ENCODE measurements around the gene GAB1. TPM values are rescaled to one million over a fixed set of nuclear protein-coding genes. Genes with fewer than 3 reads are reported as not detected.

Gene GAB1
- total RNA-seq, 2 donors from 2014 or later: 48.9 to 81.2 TPM

- no peaks in the 10 kb centered on the region for H3K4me1 ChIP-seq
- no peaks in the 10 kb centered on the region for H3K36me3 ChIP-seq
- H3K27ac ChIP-seq: no peak overlapping the region
- no peak overlapping the region for H3K9ac ChIP-seq (ENCODE audit: low read depth in 2 of 2, low read length in 2 of 2)
- H3K27me3 ChIP-seq: no peaks in the 10 kb centered on the region
- intact Hi-C loops (cut with DNase I): no loop called here
- no peaks in the 10 kb centered on the region for H3K9me3 ChIP-seq
- no peak for DNase-seq
- TF ChIP-seq CTCF (IDR thresholded peaks at IDR 0.05): no peak
- H3K4me3 ChIP-seq: no peak overlapping the region
These were observed 169.4 kb downstream of the GAB1 start for GRCh38 chr4:143506031-143506430.

- H3K4me3 ChIP-seq: no peak overlapping the region
- H3K9ac ChIP-seq (ENCODE audit: low read depth in 2 of 2, low read length in 2 of 2): no peak overlapping the region
- no peaks in the 10 kb centered on the region for H3K9me3 ChIP-seq
- H3K36me3 ChIP-seq: no peaks in the 10 kb centered on the region
- DNase-seq: no peak
- TF ChIP-seq CTCF (IDR thresholded peaks at IDR 0.05): no peak
- no peaks in the 10 kb centered on the region for H3K27me3 ChIP-seq
- H3K4me1 ChIP-seq: no peaks in the 10 kb centered on the region
- intact Hi-C loops (cut with DNase I): no loop called here
- no peak overlapping the region for H3K27ac ChIP-seq
These were observed 175.2 kb downstream of the GAB1 start for GRCh38 chr4:143511906-143512305.

- Histone ChIP-seq H3K9me3 (no peaks in the 10 kb centered on the region), H3K27me3 (no peaks in the 10 kb centered on the region), H3K27ac (peak overlapping the region; percentile 98), H3K9ac (ENCODE audit: low read depth in 2 of 2, low read length in 2 of 2) (peak overlapping the region; percentile 74 to 99), H3K36me3 (no peaks in the 10 kb centered on the region), H3K4me1 (no peaks in the 10 kb centered on the region), H3K4me3 (peak overlapping the region; percentile 79)
- DNase-seq: no peak
- TF ChIP-seq CTCF (IDR thresholded peaks at IDR 0.05): no peak
- intact Hi-C loops (cut with DNase I): no loop called here
These were observed 176.3 kb downstream of the GAB1 start for GRCh38 chr4:143512978-143513313.

- intact Hi-C loops (cut with DNase I): no loop called here
- H3K9ac ChIP-seq (ENCODE audit: low read depth in 2 of 2, low read length in 2 of 2): peak within 1 kb of the TSS; percentile 97 to 99
- no peaks in the 10 kb centered on the region for H3K4me1 ChIP-seq
- DNase-seq: peak; percentile 97
- peak within 1 kb of the TSS; percentile 98 for H3K27ac ChIP-seq
- no peaks in the 10 kb centered on the region for H3K9me3 ChIP-seq
- no peaks in the 10 kb centered on the region for H3K36me3 ChIP-seq
- peak within 1 kb of the TSS; percentile 79 for H3K4me3 ChIP-seq
- no peak for TF ChIP-seq CTCF (IDR thresholded peaks at IDR 0.05)
- no peaks in the 10 kb centered on the region for H3K27me3 ChIP-seq
These were observed 176.9 kb downstream of the GAB1 start, which contains the start of gene SMARCA5 for GRCh38 chr4:143513314-143514168. SMARCA5 (plus strand) TSS chr4:143513702; CDS start chr4:143513925, 223 bp downstream.

GRCh38 chr4:143514169-143514495 lies 177.5 kb downstream of the GAB1 start:
- intact Hi-C loops (cut with DNase I): no loop called here
- no peaks in the 10 kb centered on the region for H3K27me3 ChIP-seq
- H3K9me3 ChIP-seq: no peaks in the 10 kb centered on the region
- no peak for DNase-seq
- TF ChIP-seq CTCF (IDR thresholded peaks at IDR 0.05): no peak
- peak overlapping the region; percentile 97 to 99 for H3K9ac ChIP-seq (ENCODE audit: low read depth in 2 of 2, low read length in 2 of 2)
- no peaks in the 10 kb centered on the region for H3K4me1 ChIP-seq
- peak overlapping the region; percentile 98 for H3K27ac ChIP-seq
- H3K36me3 ChIP-seq: no peaks in the 10 kb centered on the region
- peak overlapping the region; percentile 79 for H3K4me3 ChIP-seq

All from colonic mucosa (tissue), 4 donors.